ENCODE measurements around the gene ANKH.
"Not testable (repeated sequence)": the region's sequence is repeated elsewhere in the genome, so short reads cannot be mapped to it uniquely, and the experiment has no call there.

The ANKH gene

DNA sequence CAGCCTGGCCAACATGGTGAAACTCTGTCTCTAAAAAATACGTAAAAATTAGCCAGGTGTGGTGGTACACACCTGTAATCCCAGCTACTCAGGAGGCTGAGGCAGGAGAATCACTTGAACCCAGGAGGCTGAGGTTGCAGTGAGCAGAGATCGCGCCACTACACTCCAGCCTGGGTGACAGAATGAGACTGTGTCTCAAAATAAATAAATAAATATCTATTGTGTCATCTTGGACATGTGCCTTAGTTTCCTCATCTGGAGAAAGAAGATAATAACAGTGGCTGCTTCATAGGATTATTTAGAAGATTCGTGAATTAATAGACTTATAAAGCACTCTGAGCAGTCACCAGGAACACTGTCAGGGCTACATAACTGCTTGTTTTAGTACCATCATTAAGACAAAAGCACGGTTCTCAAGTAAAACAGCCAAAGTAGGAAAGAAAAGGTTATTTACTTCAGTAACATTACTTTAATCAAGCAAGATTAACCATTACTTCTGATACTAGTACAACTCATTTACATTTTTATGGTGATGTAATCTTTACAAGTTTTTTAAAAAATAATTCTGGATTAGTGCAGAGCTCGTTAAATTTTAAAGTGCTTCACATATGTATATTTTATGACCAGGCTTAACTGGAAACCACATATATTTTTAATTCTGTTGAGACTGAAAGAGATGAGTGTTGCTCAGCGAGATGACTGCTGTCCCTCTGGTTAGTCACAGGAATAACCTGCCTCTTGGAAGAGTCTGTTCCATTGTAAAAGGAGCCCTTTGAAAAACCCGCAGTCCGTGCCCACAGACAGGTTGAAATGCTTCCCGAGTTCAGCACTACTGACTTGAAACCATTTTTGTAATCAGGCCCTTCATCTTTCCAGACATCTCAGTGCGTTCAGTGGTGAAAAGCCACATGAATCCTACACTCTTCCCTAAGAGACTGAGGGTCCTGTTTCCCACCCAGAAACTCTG is 36.7 kb downstream of the ANKH start:
- Histone ChIP-seq H3K27me3 (ENCODE audit: control insufficient read depth, insufficient read depth, low read length) (no peaks in the 10 kb centered on the region), H3K4me3 (ENCODE audit: low read length) (no peak overlapping the region), H3K9me3 (ENCODE audit: control insufficient read depth, low read depth, low read length) (no peaks in the 10 kb centered on the region), H3K36me3 (ENCODE audit: control insufficient read depth, low read depth, low read length) (no peaks in the 10 kb centered on the region), H3K9ac (ENCODE audit: low read length) (no peak overlapping the region), H3K4me1 (ENCODE audit: control insufficient read depth, low read depth, low read length) (no peaks in the 10 kb centered on the region), H3K27ac (ENCODE audit: low read length) (no peak overlapping the region)

DNA sequence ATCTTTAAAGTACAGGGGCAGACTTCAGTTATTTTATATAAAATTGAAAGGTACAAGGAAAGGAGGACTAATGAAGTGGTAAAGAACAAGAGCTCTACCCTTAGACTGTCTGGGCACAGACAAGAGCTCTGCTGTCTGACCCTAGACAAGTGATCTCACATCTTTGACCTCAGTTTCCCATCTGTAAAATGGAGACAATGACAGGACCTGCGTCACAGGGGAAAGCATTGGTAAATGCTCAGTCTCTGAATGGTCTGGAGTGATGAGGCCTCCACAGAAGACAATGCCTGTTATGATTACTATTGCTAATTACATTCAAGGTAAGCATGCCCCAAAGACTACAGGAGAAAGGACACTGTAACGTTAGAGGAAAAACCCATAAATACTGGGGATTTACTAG is 37.5 kb downstream of the ANKH start:
- Histone ChIP-seq H3K4me1 (ENCODE audit: control insufficient read depth, low read depth, low read length) (no peaks in the 10 kb centered on the region), H3K36me3 (ENCODE audit: control insufficient read depth, low read depth, low read length) (no peaks in the 10 kb centered on the region), H3K4me3 (ENCODE audit: low read length) (no peak overlapping the region), H3K9ac (ENCODE audit: low read length) (no peak overlapping the region), H3K9me3 (ENCODE audit: control insufficient read depth, low read depth, low read length) (no peaks in the 10 kb centered on the region), H3K27ac (ENCODE audit: low read length) (no peak overlapping the region), H3K27me3 (ENCODE audit: control insufficient read depth, insufficient read depth, low read length) (no peaks in the 10 kb centered on the region)

DNA sequence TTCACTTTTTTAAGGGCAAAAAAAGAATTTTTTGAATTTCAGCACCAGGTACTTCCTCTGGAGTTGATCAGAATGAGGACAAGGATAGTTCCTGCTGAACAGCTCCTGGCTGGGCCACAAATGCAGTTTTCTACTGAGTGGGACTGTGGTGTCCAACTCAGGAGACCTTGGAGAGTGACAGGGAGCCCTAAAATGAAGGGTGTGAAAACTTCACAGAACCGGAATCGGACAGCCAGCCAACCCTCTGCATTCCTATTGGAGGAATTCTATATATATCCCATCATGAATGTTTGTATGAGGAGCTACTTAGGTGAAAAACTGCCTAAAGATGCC is 40.6 kb downstream of the ANKH start:
- Histone ChIP-seq H3K9me3 (ENCODE audit: control insufficient read depth, low read depth, low read length) (no peaks in the 10 kb centered on the region), H3K27me3 (ENCODE audit: control insufficient read depth, insufficient read depth, low read length) (no peaks in the 10 kb centered on the region), H3K36me3 (ENCODE audit: control insufficient read depth, low read depth, low read length) (no peaks in the 10 kb centered on the region), H3K4me3 (ENCODE audit: low read length) (no peak overlapping the region), H3K27ac (ENCODE audit: low read length) (no peak overlapping the region), H3K4me1 (ENCODE audit: control insufficient read depth, low read depth, low read length) (no peaks in the 10 kb centered on the region), H3K9ac (ENCODE audit: low read length) (no peak overlapping the region)

DNA sequence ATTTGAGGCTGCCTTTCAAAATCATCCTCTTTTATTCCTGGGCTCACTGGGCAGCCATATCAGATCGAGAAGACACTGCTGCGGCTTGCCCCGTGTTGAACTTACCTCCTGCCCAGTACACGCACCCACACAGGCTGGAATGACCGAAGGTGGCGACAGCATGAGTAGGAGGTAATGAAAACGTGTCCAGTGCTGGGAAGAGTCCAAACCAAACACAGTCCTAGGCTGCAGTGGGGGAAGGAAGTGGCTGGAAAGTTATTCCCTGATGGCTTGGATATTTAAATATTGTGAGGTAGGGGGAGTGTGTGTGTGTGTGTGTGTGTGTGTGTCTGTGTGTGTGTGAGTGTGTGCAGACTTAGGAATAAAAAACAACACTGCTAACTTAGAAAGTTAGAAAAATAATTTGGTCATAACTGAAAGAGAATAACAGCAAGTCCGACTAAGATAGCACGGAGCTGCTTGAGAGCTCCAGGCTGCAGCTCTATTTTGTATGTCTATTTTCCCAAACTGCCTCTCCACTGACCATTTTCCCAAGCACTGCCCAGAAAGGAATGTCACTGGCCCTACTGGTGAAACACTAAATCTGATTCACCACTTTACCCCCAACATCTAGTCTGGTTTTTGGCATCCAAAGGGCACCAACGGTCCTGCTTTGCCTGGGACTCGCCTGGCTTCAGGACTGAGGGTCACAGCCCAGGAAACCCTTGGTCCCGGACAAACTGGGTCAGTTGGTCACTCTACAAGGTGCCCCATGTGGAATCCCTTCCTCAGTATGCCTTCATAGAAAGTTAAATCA is 41.2 kb downstream of the ANKH start:
- no peak overlapping the region for H3K9ac ChIP-seq (ENCODE audit: low read length)

DNA sequence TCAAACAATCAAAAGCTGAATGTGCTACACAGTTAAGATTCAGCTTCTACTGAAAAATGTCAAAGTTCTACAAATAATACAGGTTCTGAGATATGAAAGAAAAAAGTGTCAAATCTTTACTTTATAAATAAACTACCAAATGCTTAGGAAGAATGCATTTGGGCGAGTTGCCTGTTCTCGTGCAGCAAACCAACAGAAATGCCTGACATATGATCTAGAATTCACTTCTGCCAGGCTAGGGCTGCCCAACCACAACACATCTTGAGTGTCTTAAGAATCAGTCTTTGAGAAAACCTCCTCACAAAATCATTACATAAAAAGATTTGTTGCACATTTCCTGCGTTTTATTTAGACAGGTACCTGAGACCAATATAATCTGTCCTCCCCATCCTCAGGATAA is 42.2 kb downstream of the ANKH start:
- Histone ChIP-seq H3K4me1 (ENCODE audit: control insufficient read depth, low read depth, low read length) (no peaks in the 10 kb centered on the region), H3K27me3 (ENCODE audit: control insufficient read depth, insufficient read depth, low read length) (no peaks in the 10 kb centered on the region), H3K9ac (ENCODE audit: low read length) (no peak overlapping the region), H3K27ac (ENCODE audit: low read length) (no peak overlapping the region), H3K9me3 (ENCODE audit: control insufficient read depth, low read depth, low read length) (no peaks in the 10 kb centered on the region), H3K4me3 (ENCODE audit: low read length) (no peak overlapping the region), H3K36me3 (ENCODE audit: control insufficient read depth, low read depth, low read length) (no peaks in the 10 kb centered on the region)

More for the DNA sequence above, 41.2 kb downstream of the ANKH start:
- Histone ChIP-seq H3K4me3 (ENCODE audit: low read length) (no peak overlapping the region), H3K4me1 (ENCODE audit: control insufficient read depth, low read depth, low read length) (no peaks in the 10 kb centered on the region), H3K36me3 (ENCODE audit: control insufficient read depth, low read depth, low read length) (no peaks in the 10 kb centered on the region), H3K27me3 (ENCODE audit: control insufficient read depth, insufficient read depth, low read length) (no peaks in the 10 kb centered on the region), H3K9me3 (ENCODE audit: control insufficient read depth, low read depth, low read length) (no peaks in the 10 kb centered on the region), H3K27ac (ENCODE audit: low read length) (no peak overlapping the region)

DNA sequence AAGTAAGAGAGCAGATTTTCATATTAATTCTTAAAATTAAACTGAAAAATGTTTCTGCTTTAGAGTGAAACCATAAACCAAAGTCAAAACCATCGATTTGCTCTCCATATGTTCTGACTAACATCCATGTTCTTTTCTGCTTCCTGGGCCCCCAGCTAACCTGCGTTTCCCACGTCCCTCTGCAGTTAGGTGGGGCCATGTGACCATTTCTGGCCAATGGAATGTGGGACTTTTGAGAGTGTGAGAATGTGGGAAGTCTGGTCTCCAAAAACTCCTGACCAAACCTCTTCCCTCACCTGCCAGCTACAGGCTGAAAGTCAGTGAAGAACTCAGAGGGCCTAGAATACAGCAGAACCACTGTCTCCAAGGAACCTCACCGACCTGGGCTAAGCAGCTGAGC is 44.9 kb downstream of the ANKH start:
- H3K4me3 ChIP-seq (ENCODE audit: low read length), result no peak overlapping the region
- H3K9me3 ChIP-seq (ENCODE audit: control insufficient read depth, low read depth, low read length), result no peaks in the 10 kb centered on the region
- H3K36me3 ChIP-seq (ENCODE audit: control insufficient read depth, low read depth, low read length), result no peaks in the 10 kb centered on the region
- no peaks in the 10 kb centered on the region for H3K4me1 ChIP-seq (ENCODE audit: control insufficient read depth, low read depth, low read length)
- H3K9ac ChIP-seq (ENCODE audit: low read length), result no peak overlapping the region
- H3K27me3 ChIP-seq (ENCODE audit: control insufficient read depth, insufficient read depth, low read length), result no peaks in the 10 kb centered on the region
- no peak overlapping the region for H3K27ac ChIP-seq (ENCODE audit: low read length)

DNA sequence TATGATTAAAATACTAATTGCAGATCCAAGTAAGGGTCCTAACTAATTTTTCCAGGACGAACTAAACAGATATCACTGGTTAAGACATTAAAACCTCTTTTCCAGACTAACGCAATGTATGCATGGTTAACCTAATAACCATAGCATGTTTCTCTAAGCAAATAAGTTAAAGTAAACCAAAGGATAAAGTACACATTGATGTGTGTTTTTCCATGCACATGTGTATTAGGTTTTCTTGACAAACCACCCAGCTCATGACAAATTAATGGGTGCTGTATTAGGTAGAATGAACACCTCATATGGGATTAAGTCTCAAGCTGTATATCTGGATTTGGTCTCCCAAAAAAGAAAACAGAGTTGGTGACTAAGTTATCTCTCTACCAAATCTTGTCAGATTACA is 45.6 kb downstream of the ANKH start:
- Histone ChIP-seq H3K27ac (ENCODE audit: low read length) (no peak overlapping the region), H3K9ac (ENCODE audit: low read length) (no peak overlapping the region), H3K36me3 (ENCODE audit: control insufficient read depth, low read depth, low read length) (no peaks in the 10 kb centered on the region), H3K27me3 (ENCODE audit: control insufficient read depth, insufficient read depth, low read length) (no peaks in the 10 kb centered on the region), H3K4me3 (ENCODE audit: low read length) (no peak overlapping the region), H3K4me1 (ENCODE audit: control insufficient read depth, low read depth, low read length) (no peaks in the 10 kb centered on the region), H3K9me3 (ENCODE audit: control insufficient read depth, low read depth, low read length) (no peaks in the 10 kb centered on the region)

DNA sequence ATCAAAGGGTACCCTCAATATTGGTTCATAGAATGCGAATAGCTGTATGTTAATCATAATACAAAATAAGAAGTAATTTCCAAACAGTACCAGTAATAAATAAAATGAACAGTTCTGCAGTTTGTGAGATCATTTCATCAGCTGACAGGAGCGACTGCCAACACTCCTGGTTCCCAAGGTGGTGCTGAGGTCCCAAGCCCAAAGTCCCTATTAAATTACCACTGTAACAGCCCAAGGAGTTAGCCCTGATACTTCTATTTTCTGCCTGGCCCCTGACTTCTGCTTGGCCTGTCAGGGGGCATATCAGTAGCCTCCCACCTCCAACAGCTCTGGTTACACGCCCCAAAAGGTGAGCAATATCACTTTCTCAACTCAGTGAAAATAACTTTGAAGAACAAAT is 47.1 kb downstream of the ANKH start:
- Histone ChIP-seq H3K9ac (ENCODE audit: low read length) (no peak overlapping the region), H3K4me1 (ENCODE audit: control insufficient read depth, low read depth, low read length) (no peaks in the 10 kb centered on the region), H3K27me3 (ENCODE audit: control insufficient read depth, insufficient read depth, low read length) (no peaks in the 10 kb centered on the region), H3K27ac (ENCODE audit: low read length) (no peak overlapping the region), H3K36me3 (ENCODE audit: control insufficient read depth, low read depth, low read length) (no peaks in the 10 kb centered on the region), H3K4me3 (ENCODE audit: low read length) (no peak overlapping the region), H3K9me3 (ENCODE audit: control insufficient read depth, low read depth, low read length) (no peaks in the 10 kb centered on the region)

DNA sequence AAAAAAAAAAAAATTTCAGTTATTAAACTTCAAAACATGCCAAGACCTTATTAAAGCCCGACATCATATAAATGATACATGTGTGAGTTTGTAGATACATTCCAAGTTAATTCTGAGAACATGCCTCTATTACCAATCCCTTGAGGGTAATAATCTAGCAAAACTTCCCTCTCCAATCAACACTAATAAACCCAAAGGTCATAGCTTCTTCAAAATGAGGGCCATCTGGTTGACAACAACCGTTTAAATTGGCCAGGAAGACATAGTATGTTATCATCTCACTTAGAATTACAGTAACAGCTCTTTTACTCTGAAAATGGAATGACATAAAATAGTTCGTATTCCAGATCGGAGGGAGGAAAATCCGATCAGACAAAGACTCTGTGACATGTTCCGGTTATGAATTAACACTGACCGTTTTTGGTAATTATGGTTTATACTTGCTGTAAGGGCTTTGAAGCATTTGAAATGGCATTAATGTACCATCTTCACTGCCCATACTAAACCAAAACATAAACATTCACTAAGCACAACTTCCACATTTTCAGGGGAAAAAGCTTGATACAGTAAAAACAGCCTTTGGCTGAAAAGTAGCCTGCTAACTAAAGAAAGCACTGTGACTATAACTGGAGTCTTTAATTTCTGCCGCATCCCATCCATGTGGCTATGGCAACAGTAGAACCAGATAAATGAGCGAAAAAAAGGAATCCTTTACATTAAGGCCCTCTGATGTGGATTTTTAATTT is 50.3 kb downstream of the ANKH start:
- Histone ChIP-seq H3K4me3 (ENCODE audit: low read length) (no peak overlapping the region), H3K27me3 (ENCODE audit: control insufficient read depth, insufficient read depth, low read length) (no peaks in the 10 kb centered on the region), H3K4me1 (ENCODE audit: control insufficient read depth, low read depth, low read length) (no peaks in the 10 kb centered on the region)

DNA sequence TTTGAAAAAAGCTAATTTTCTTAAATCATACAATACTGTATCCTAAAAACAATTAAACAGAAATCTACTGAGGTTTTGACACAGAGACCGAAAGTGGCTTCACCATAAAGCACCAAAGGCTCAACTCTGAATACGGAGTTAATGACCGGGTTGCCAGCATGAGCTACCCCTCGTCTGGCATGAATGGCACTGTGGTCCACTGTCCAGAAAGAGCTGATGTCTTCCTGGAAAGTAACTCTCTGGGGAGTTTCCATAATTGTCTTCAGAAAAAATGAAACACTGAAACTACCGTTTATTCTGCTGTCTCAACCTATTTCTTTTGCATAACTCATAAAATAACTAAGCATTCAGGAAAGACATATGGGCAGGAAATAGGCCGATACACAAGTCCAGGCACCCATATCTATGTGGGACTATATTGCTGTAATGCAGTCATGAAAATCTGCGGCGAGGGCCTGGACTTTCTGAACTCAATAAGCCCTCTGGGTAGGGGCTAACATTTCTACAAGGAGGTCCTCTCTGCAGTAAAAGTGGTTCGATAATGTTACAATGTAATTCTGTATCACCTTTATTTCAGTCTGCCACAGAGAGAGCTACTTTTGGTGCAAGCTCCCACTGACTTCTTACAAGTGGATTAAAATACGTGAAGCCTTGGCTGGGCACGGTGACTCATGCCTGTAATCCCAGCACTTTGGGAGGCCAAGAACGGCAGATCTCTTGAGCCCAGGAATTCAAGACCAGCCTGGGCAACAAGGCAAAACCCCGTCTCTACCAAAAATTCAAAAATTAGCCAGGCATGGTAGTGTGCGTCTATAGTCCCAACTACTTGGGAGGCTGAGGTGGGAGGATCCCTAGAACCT is 52.4 kb downstream of the ANKH start:
- Histone ChIP-seq H3K27ac (ENCODE audit: low read length) (no peak overlapping the region), H3K36me3 (ENCODE audit: control insufficient read depth, low read depth, low read length) (no peaks in the 10 kb centered on the region), H3K9me3 (ENCODE audit: control insufficient read depth, low read depth, low read length) (no peaks in the 10 kb centered on the region), H3K4me1 (ENCODE audit: control insufficient read depth, low read depth, low read length) (no peaks in the 10 kb centered on the region), H3K4me3 (ENCODE audit: low read length) (no peak overlapping the region), H3K27me3 (ENCODE audit: control insufficient read depth, insufficient read depth, low read length) (no peaks in the 10 kb centered on the region), H3K9ac (ENCODE audit: low read length) (no peak overlapping the region)

More for the DNA sequence above, 50.3 kb downstream of the ANKH start:
- H3K36me3 ChIP-seq (ENCODE audit: control insufficient read depth, low read depth, low read length), result no peaks in the 10 kb centered on the region
- no peak overlapping the region for H3K9ac ChIP-seq (ENCODE audit: low read length)
- H3K9me3 ChIP-seq (ENCODE audit: control insufficient read depth, low read depth, low read length), result no peaks in the 10 kb centered on the region
- H3K27ac ChIP-seq (ENCODE audit: low read length), result no peak overlapping the region

DNA sequence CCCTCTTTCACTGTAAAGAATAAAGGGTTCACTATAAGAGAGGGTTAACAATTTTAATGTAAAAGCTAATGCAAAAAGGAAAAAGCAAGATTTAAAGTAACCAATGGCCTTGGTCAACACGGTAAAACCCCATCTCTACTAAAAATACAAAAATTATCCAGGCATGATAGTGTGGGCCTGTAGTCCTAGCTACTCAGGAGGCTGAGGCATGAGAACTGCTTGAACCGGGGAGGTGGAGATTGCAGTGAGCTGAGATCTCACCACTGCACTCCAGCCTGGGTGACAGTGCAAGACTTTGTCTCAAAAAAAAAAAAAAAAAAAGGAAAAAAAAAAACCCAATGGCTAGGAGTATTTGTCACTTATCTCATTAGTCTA is 53.8 kb downstream of the ANKH start:
- not testable (repeated sequence) for H3K27me3 ChIP-seq (ENCODE audit: control insufficient read depth, insufficient read depth, low read length); H3K9me3 ChIP-seq (ENCODE audit: control insufficient read depth, low read depth, low read length); H3K4me3 ChIP-seq (ENCODE audit: low read length); H3K36me3 ChIP-seq (ENCODE audit: control insufficient read depth, low read depth, low read length); H3K9ac ChIP-seq (ENCODE audit: low read length); H3K4me1 ChIP-seq (ENCODE audit: control insufficient read depth, low read depth, low read length); H3K27ac ChIP-seq (ENCODE audit: low read length)
